OCI-LY7 (cell line): ENCODE measurements around the gene CAMSAP2.

Experiments
- EZH2phosphoT487 ChIP-seq: fragments of 200-600 bp; sonication (generic); IDR thresholded peaks from 2 replicates; pipeline ENCODE4 v1.6.1; 2018; ENCODE audit warnings: low read depth, borderline replicate concordance, mild to moderate bottlenecking, mixed run types, antibody characterized with exemption, low read length, moderate library complexity, mixed read lengths
- TF ChIP-seq, protein P1 (sequence below): fragments of 200-600 bp; sonication (generic); conservative IDR thresholded peaks from 2 replicates; pipeline ENCODE4 v1.5.1; 2014; ENCODE audit warnings: mild to moderate bottlenecking, antibody characterized with exemption, low read length, moderate library complexity, mixed read lengths

DNA sequence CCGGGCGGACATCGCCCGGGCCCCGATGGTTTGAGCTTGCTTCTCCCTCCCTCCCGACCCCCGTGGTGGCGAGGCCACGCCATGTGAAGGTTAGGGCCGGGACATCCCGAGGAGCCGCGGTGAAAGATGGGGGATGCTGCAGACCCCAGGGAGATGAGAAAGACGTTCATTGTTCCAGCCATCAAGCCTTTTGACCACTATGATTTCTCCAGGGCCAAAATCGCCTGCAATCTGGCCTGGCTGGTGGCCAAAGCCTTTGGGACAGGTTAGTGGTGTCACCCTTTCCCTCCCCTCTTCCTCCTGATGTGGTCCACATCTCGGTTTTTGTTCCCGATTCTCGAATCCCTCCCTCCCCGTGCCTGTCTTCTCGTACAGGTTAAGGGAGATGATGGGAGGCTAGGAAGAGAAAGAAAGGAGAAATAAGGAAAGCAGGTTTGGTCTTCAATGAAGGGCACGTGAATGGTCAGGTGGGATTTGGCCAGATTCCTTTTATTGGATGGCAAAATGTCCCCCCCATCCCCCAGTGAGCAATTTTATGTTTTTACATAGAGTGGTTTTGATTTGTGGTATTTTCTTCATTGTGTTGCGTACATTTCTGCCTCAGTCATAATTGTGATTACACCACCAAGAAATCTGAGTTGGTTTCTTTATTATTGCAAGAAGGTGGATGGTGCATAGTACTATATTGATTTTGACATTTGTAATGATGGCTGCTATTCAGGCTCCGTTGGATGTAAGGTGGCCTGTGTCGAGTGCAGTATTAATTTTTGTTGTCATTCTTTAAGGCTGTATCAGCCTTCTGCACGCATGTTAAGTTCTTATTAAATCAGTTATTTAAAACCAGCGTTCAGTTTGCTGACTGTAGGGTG, 1.2 kb downstream of the CAMSAP2 start:
- TF ChIP-seq, protein P1, sequence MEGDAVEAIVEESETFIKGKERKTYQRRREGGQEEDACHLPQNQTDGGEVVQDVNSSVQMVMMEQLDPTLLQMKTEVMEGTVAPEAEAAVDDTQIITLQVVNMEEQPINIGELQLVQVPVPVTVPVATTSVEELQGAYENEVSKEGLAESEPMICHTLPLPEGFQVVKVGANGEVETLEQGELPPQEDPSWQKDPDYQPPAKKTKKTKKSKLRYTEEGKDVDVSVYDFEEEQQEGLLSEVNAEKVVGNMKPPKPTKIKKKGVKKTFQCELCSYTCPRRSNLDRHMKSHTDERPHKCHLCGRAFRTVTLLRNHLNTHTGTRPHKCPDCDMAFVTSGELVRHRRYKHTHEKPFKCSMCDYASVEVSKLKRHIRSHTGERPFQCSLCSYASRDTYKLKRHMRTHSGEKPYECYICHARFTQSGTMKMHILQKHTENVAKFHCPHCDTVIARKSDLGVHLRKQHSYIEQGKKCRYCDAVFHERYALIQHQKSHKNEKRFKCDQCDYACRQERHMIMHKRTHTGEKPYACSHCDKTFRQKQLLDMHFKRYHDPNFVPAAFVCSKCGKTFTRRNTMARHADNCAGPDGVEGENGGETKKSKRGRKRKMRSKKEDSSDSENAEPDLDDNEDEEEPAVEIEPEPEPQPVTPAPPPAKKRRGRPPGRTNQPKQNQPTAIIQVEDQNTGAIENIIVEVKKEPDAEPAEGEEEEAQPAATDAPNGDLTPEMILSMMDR, result no peak
- TF ChIP-seq EZH2phosphoT487, result no peak
